ENCODE data around the gene POLR2F. TPM values are rescaled to one million over a fixed set of nuclear protein-coding genes. Genes with fewer than 3 reads are reported as not detected.

Gene POLR2F
- total and polyA plus RNA-seq, 4 donors = 21.4 to 152 (median 56.3) TPM

GRCh38 chr22:37968452-37969251 lies 15.2 kb downstream of the POLR2F start:
- H3K4me3 ChIP-seq (ENCODE audit: low read depth in 1 of 3, low read length in 3 of 3) = no peak overlapping the region
- peaks cover 2 to 31% (median 22%) of the 10 kb centered on the region in 4 donors for H3K36me3 ChIP-seq (ENCODE audit: control insufficient read depth in 4 of 4, insufficient read depth in 3 of 4, low read depth in 1 of 4, low read length in 3 of 4)
- H3K4me1 ChIP-seq (ENCODE audit: control insufficient read depth in 4 of 4, insufficient read depth in 4 of 4, low read length in 3 of 4) = peaks cover 0 to 8% (median 3%) of the 10 kb centered on the region in 4 donors
- TF ChIP-seq FOXA1 (IDR thresholded peaks at IDR 0.05) (no peak), RAD21 (IDR thresholded peaks at IDR 0.05) (no peak), RXRA (IDR thresholded peaks at IDR 0.05) (no peak), TAF1 (conservative IDR thresholded peaks at IDR 0.05) (no peak)
- H3K27me3 ChIP-seq (ENCODE audit: control insufficient read depth in 4 of 4, insufficient read depth in 4 of 4, low read length in 3 of 4) = no peaks in the 10 kb centered on the region
- no peak overlapping the region for H3K27ac ChIP-seq (ENCODE audit: low read depth in 1 of 2, low read length in 2 of 2)
- DNase-seq (ENCODE audit: low spot score) = no peak
- H3K9ac ChIP-seq (ENCODE audit: low read depth in 1 of 2, low read length in 2 of 2) = no peak overlapping the region
- no peaks in the 10 kb centered on the region for H3K9me3 ChIP-seq (ENCODE audit: control insufficient read depth in 4 of 4, low read length in 3 of 4)
- WGBS = 96% methylated on average over 5 of the region's 5 CpGs

- no peaks in the 10 kb centered on the region for H3K27me3 ChIP-seq (ENCODE audit: control insufficient read depth in 4 of 4, insufficient read depth in 4 of 4, low read length in 3 of 4)
- H3K4me1 ChIP-seq (ENCODE audit: control insufficient read depth in 4 of 4, insufficient read depth in 4 of 4, low read length in 3 of 4) = peaks cover 0 to 4% (median under 1%) of the 10 kb centered on the region in 4 donors
- peaks cover 2 to 28% (median 18%) of the 10 kb centered on the region in 4 donors for H3K36me3 ChIP-seq (ENCODE audit: control insufficient read depth in 4 of 4, insufficient read depth in 3 of 4, low read depth in 1 of 4, low read length in 3 of 4)
- DNase-seq (ENCODE audit: low spot score) = no peak
- H3K27ac ChIP-seq (ENCODE audit: low read depth in 1 of 2, low read length in 2 of 2) = no peak overlapping the region
- TF ChIP-seq, protein P1, sequence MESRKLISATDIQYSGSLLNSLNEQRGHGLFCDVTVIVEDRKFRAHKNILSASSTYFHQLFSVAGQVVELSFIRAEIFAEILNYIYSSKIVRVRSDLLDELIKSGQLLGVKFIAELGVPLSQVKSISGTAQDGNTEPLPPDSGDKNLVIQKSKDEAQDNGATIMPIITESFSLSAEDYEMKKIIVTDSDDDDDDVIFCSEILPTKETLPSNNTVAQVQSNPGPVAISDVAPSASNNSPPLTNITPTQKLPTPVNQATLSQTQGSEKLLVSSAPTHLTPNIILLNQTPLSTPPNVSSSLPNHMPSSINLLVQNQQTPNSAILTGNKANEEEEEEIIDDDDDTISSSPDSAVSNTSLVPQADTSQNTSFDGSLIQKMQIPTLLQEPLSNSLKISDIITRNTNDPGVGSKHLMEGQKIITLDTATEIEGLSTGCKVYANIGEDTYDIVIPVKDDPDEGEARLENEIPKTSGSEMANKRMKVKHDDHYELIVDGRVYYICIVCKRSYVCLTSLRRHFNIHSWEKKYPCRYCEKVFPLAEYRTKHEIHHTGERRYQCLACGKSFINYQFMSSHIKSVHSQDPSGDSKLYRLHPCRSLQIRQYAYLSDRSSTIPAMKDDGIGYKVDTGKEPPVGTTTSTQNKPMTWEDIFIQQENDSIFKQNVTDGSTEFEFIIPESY (IDR thresholded peaks at IDR 0.05) = no peak
- TF ChIP-seq REST (IDR thresholded peaks at IDR 0.05) (no peak), FOXA2 (IDR thresholded peaks at IDR 0.05) (no peak), JUND (IDR thresholded peaks at IDR 0.05) (no peak), HNF4G (IDR thresholded peaks at IDR 0.05) (no peak), FOXA1 (IDR thresholded peaks at IDR 0.05) (no peak), TAF1 (conservative IDR thresholded peaks at IDR 0.05) (no peak)
- TF ChIP-seq, protein P2, sequence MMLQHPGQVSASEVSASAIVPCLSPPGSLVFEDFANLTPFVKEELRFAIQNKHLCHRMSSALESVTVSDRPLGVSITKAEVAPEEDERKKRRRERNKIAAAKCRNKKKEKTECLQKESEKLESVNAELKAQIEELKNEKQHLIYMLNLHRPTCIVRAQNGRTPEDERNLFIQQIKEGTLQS (IDR thresholded peaks at IDR 0.05) = no peak
- no peak overlapping the region for H3K4me3 ChIP-seq (ENCODE audit: low read depth in 1 of 3, low read length in 3 of 3)
- WGBS = 95% methylated on average over 4 of the region's 4 CpGs
- no peak overlapping the region for H3K9ac ChIP-seq (ENCODE audit: low read depth in 1 of 2, low read length in 2 of 2)
- H3K9me3 ChIP-seq (ENCODE audit: control insufficient read depth in 4 of 4, low read length in 3 of 4) = no peaks in the 10 kb centered on the region
These were observed 17.4 kb downstream of the POLR2F start for GRCh38 chr22:37970864-37971263.
